Fibroblast of villous mesenchyme (primary cell): ENCODE data around the gene CLASRP. TPM values are rescaled to one million over a fixed set of nuclear protein-coding genes. Genes with fewer than 3 reads are reported as not detected.
A peak's percentile ranks its signal among the peaks of the same experiment; 100 is the strongest.

Source experiments
- DNase-seq: peaks from one replicate; pipeline ENCODE4 v3.0.0-alpha.2; 2010; ENCODE audit warnings: low read depth
- H3K4me3 ChIP-seq: 2 replicates; pipeline ENCODE4 v1.5.1; 2011; ENCODE audit warnings: low read depth, mild to moderate bottlenecking, low read length
- total RNA-seq: library from RNA; depleted of rRNA; stranded (reverse); fragments of >200 nt; gene quantifications from 2 replicates; pipeline ENCODE4 v1.2.3, GENCODE V29; 2012
- TF ChIP-seq, protein P1 (sequence below): IDR thresholded peaks from 2 replicates; pipeline ENCODE4 v1.5.1; 2012; ENCODE audit warnings: low read depth, mild to moderate bottlenecking, low read length; ENCODE audit not compliant: insufficient read depth

CLASRP gene
- total RNA-seq, 1 donor = 16.4 TPM

DNA sequence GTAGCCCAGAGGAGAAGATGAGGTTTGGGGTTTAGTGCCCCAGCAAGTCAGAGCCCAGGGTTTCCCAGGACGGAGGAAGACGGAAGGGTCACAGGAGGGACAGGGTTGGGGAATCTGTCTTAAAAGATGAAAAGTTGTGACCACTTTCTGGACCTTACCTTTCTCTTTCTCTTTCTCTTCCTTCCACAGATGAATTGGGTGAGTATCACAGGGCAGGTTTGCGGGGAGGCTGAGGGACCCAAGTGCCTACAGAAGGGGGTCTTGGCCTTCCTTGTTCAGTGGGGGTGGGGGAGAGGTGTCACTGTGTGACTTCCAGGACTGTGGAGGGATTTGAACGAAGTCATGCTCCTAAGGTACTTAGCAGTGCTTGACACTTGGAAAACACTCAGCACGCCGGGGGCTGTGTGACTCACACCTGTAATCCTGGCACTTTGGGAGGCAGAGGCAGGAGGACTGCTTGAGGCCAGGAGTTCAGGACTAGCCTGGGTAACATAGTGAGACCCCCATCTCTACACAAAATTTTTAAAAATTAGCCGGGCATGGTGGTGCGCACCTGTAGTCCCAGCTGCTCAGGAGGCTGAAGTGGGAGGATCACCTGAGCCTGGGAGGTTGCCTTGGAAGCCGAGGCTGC lies 29.1 kb upstream of the CLASRP start:
- TF ChIP-seq, protein P1, sequence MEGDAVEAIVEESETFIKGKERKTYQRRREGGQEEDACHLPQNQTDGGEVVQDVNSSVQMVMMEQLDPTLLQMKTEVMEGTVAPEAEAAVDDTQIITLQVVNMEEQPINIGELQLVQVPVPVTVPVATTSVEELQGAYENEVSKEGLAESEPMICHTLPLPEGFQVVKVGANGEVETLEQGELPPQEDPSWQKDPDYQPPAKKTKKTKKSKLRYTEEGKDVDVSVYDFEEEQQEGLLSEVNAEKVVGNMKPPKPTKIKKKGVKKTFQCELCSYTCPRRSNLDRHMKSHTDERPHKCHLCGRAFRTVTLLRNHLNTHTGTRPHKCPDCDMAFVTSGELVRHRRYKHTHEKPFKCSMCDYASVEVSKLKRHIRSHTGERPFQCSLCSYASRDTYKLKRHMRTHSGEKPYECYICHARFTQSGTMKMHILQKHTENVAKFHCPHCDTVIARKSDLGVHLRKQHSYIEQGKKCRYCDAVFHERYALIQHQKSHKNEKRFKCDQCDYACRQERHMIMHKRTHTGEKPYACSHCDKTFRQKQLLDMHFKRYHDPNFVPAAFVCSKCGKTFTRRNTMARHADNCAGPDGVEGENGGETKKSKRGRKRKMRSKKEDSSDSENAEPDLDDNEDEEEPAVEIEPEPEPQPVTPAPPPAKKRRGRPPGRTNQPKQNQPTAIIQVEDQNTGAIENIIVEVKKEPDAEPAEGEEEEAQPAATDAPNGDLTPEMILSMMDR = no peak
- H3K4me3 ChIP-seq = no peak overlapping the region
- DNase-seq = no peak

DNA sequence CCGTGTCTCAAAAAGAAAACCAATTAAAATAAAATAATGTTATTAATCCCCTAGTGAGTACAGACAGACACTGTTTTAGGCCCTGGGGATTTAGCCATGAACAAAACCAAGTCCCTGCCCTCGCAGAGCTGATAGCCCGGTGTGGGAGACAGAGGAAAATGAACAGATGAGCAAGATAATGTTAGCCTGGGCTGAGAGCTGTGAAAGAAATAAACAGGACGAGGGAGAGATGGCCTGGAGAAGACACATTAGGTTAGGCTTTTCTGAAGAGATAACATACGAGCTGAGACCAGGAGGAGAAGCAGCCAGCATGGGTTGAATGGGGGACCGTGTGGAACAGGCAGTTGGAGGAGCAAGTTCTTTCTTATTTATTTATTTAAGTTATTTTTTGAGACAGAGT lies 28.5 kb upstream of the CLASRP start:
- no peak overlapping the region for H3K4me3 ChIP-seq
- no peak for DNase-seq
- TF ChIP-seq, protein P1 = no peak

DNA sequence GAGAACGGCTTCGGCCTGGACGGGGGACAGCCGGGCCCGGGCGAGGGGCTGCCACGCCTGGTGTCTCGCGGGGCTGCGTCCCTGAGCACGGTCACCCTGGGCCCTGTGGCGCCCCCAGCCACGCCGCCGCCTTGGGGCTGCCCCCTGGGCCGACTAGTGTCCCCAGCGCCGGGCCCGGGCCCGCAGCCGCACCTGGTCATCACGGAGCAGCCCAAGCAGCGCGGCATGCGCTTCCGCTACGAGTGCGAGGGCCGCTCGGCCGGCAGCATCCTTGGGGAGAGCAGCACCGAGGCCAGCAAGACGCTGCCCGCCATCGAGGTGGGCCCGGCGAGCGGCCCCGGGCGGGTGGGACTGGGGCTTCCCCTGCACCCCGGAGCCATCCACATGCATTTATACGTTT lies 26.9 kb upstream of the CLASRP start:
- H3K4me3 ChIP-seq = no peak overlapping the region
- TF ChIP-seq, protein P1 = no peak
- no peak for DNase-seq

DNA sequence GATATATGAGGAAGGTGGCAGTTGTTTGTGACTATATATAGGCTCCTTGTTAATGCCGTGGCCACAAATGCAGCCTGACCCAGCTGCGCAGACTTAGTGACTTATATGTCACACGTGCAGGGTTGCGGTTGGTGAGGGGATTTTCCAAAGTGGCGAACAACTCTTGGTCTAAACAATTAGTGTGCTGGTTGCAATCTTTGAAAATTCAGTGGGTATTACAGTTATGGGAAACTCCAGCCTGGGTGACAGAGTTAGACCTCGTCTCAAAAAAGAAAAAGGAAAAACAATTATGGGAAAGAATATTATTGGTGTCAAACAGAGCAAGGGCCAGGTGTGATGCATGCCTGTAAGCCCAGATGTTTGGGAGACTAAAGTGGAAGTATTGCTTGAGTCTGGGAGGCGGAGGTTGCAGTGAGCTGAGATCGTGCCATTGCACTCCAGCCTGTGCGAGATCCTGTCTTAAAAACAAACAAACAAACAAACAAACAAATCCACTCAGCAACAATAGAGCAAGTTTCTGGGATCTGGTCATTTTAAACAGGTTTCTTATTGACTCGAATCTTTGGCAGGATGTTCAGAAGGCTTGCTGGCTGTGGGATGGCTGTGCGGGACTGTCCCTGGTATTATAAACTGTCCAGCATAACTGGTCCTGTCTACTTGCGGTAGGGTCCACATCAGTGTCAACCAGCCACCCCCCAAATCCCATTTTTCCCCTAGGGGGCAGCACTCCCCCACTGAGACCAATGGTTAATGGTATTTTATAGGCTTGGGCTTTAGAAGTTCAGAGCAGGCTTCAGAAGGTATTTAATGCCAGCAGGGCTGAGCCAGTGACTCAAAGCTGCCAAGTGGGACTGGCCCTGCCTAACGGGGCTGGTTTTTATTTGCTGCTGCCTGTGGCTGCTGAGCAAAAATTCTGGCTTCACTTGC lies 22.2 kb upstream of the CLASRP start:
- TF ChIP-seq, protein P1 = peak; percentile 81
- H3K4me3 ChIP-seq = no peak overlapping the region
- peak; percentile 75 for DNase-seq

DNA sequence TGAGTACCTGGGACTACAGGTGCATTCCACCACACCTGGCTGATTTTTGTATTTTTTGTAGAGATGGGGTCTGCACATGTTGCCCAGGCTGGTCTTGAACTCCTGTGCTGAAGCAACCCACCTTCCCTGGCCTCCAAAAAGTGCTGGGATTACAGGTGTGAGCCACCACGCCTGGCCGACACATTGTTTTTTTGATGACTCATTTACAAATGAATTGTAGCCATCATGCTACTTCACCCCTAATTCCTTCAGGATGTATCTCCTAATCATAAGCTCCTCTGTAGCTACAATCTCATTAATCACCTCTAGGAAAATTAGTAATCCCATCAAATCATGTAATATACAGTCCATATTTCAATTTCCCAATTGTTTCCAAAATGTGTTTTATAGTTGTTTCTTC lies 19.7 kb upstream of the CLASRP start:
- TF ChIP-seq, protein P1 = no peak
- H3K4me3 ChIP-seq = no peak overlapping the region
- DNase-seq = no peak

DNA sequence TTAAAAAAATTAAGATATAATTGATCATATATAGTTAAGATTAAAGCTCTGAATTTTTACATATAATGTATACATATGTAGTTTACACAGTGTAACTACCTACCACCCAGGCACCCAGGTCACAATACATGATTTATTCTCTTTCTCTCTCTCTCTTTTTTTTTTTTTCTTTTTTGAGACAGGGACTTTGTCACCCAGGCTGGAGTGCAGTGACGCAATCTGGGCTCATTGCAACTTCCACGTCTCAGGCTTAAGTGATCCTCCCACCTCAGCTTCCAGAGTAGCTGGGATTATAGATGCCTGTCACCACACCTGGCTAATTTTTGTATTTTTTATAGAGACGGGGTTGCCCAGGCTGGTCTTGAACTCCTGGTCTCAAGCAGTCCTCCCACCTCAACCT lies 18.8 kb upstream of the CLASRP start:
- no peak overlapping the region for H3K4me3 ChIP-seq
- no peak for DNase-seq
- TF ChIP-seq, protein P1 = no peak
